GM12891 (cell line): ENCODE measurements around the gene CBFB.

Experiments used
- DNase-seq: peaks from one replicate; pipeline ENCODE4 v3.0.0; 2011; ENCODE audit warnings: low spot score; ENCODE audit not compliant: insufficient read length
- FAIRE-seq: peaks from 2 replicates; lab custom pipeline; 2011; peaks lifted over from hg19 to GRCh38; lab: Jason Lieb, UNC
- PAX5 ChIP-seq: IDR thresholded peaks from 2 replicates; pipeline ENCODE4 v1.6.1; 2011; ENCODE audit warnings: low read length, moderate library complexity, mild to moderate bottlenecking; ENCODE audit not compliant: insufficient read depth, severe bottlenecking
- POLR2A ChIP-seq: IDR thresholded peaks from 2 replicates; pipeline ENCODE4 v1.6.1; 2011; ENCODE audit warnings: low read depth, low read length, control low read depth
- POLR2AphosphoS5 ChIP-seq: IDR thresholded peaks from 2 replicates; pipeline ENCODE4 v1.6.1; 2011; ENCODE audit warnings: low read depth, low read length, control low read depth
- POU2F2 ChIP-seq: IDR thresholded peaks from 2 replicates; pipeline ENCODE4 v1.6.1; 2011; ENCODE audit warnings: low read depth, mild to moderate bottlenecking, control low read depth, low read length, moderate library complexity
- SPI1 ChIP-seq: IDR thresholded peaks from 2 replicates; pipeline ENCODE4 v1.6.1; 2011; ENCODE audit warnings: low read depth, low read length, control low read depth
- TAF1 ChIP-seq: IDR thresholded peaks from 2 replicates; pipeline ENCODE4 v1.6.1; 2011; ENCODE audit warnings: low read depth, low read length, control low read depth

Gene CBFB

GRCh38 chr16:67087803-67088202 is 58.9 kb downstream of the CBFB start:
- TF ChIP-seq TAF1 (no peak), SPI1 (no peak), POU2F2 (no peak), POLR2A (no peak)
- FAIRE-seq, result no peak
- no peak for DNase-seq

- no peak for TF ChIP-seq POU2F2
- FAIRE-seq (no peak), DNase-seq (no peak)
Observed at GRCh38 chr16:67088551-67088950, 59.6 kb downstream of the CBFB start.

- no peak for DNase-seq
- FAIRE-seq, result no peak
- TF ChIP-seq TAF1 (no peak), POU2F2 (no peak), SPI1 (no peak)
Observed at GRCh38 chr16:67089101-67089500, 60.2 kb downstream of the CBFB start.

- TF ChIP-seq PAX5 (no peak), POU2F2 (no peak), TAF1 (no peak), POLR2A (no peak), SPI1 (no peak), POLR2AphosphoS5 (no peak)
- FAIRE-seq (peak; percentile 65), DNase-seq (no peak)
Observed at GRCh38 chr16:67091906-67092566, 63.1 kb downstream of the CBFB start.

GRCh38 chr16:67093098-67093726 is 64.3 kb downstream of the CBFB start:
- DNase-seq, result no peak
- TF ChIP-seq PAX5, result no peak
- TF ChIP-seq POLR2AphosphoS5, result no peak
- TF ChIP-seq SPI1, result no peak
- TF ChIP-seq POLR2A, result no peak
- TF ChIP-seq TAF1, result no peak
- TF ChIP-seq POU2F2, result no peak
- FAIRE-seq, result no peak

GRCh38 chr16:67098599-67098998 is 69.7 kb downstream of the CBFB start:
- TF ChIP-seq PAX5 (no peak), SPI1 (no peak), POLR2A (no peak), POU2F2 (no peak), TAF1 (no peak), POLR2AphosphoS5 (no peak)
- DNase-seq (no peak), FAIRE-seq (no peak)

GRCh38 chr16:67100569-67101310 is 71.8 kb downstream of the CBFB start:
- FAIRE-seq (no peak), DNase-seq (no peak)
- no peak for TF ChIP-seq POLR2AphosphoS5
- TF ChIP-seq SPI1, result no peak
- no peak for TF ChIP-seq POLR2A
- no peak for TF ChIP-seq PAX5
- no peak for TF ChIP-seq POU2F2
- TF ChIP-seq TAF1, result no peak

- TF ChIP-seq POLR2A (no peak), POU2F2 (no peak), SPI1 (peak; percentile 27; the same call in 1 of the 2 replicates)
- no peak for DNase-seq
- FAIRE-seq, result no peak
Observed at GRCh38 chr16:67101311-67102082, 72.5 kb downstream of the CBFB start.

GRCh38 chr16:67104061-67104460 is 75.1 kb downstream of the CBFB start:
- DNase-seq (no peak), FAIRE-seq (no peak)
- TF ChIP-seq POLR2AphosphoS5 (no peak), TAF1 (no peak), POLR2A (no peak), PAX5 (no peak), SPI1 (no peak), POU2F2 (no peak)

GRCh38 chr16:67104845-67105244 is 75.9 kb downstream of the CBFB start:
- DNase-seq, result no peak
- no peak for FAIRE-seq
- TF ChIP-seq SPI1 (peak; percentile 44; the same call in 1 of the 2 replicates), POU2F2 (no peak)
